ENCODE measurements around the gene CNPY1. TPM values are rescaled to one million over a fixed set of nuclear protein-coding genes. Genes with fewer than 3 reads are reported as not detected.
A peak's percentile ranks its signal among the peaks of the same experiment; 100 is the strongest.

CNPY1 gene
- total and polyA plus RNA-seq, 4 donors, result not detected

GRCh38 chr7:155531681-155532080 is 14.7 kb downstream of the CNPY1 start:
- WGBS, 2 donors, result 14 to 25% methylated on average over 9 of the region's 9 CpGs
- no peak for ATAC-seq (ENCODE audit: insufficient read depth, low FRiP score)

DNA sequence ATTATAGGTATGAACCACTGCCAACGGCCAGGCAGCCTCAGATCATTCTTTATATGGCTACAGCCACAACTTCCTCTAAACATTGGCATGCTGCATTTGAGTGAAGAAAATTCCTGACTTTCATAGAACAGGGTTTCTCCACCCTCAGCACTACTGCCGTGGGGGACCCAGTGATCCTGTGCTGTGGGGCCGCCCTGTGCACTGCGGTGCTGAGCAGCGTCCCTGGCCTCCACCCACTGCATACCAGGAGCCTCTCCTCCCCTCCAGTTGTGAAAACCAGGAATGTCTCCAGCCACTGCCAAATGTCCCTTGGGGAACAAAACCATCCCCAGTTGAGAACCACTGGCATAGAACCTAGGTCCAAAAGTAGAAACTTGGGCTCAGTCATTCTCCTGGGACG is 15.8 kb downstream of the CNPY1 start:
- Histone ChIP-seq H3K4me1 (ENCODE audit: control insufficient read depth in 5 of 5, insufficient read depth in 5 of 5, low read length in 5 of 5) (peaks cover 3 to 7% (median 4%) of the 10 kb centered on the region in 5 donors), H3K36me3 (ENCODE audit: control insufficient read depth in 4 of 4, insufficient read depth in 4 of 4, low read length in 4 of 4) (no peaks in the 10 kb centered on the region), H3K9me3 (ENCODE audit: control insufficient read depth in 4 of 4, insufficient read depth in 3 of 4, low read length in 3 of 4) (peaks cover 0 to 13% (median 0%) of the 10 kb centered on the region in 4 donors), H3K9ac (ENCODE audit: insufficient read depth in 1 of 2, low read length in 2 of 2) (no peak overlapping the region), H3K27me3 (ENCODE audit: control insufficient read depth in 3 of 3, insufficient read depth in 3 of 3, low read length in 2 of 3) (peaks cover 0 to 69% (median 46%) of the 10 kb centered on the region in 3 donors), H3K4me3 (no peak overlapping the region), H3K27ac (ENCODE audit: low read depth in 1 of 2, low read length in 1 of 2) (no peak overlapping the region)
- ATAC-seq (ENCODE audit: insufficient read depth, low FRiP score), result no peak
- WGBS, 2 donors, result 63 to 67% methylated on average over 6 of the region's 6 CpGs
- no peak for DNase-seq
- TF ChIP-seq, protein P1, sequence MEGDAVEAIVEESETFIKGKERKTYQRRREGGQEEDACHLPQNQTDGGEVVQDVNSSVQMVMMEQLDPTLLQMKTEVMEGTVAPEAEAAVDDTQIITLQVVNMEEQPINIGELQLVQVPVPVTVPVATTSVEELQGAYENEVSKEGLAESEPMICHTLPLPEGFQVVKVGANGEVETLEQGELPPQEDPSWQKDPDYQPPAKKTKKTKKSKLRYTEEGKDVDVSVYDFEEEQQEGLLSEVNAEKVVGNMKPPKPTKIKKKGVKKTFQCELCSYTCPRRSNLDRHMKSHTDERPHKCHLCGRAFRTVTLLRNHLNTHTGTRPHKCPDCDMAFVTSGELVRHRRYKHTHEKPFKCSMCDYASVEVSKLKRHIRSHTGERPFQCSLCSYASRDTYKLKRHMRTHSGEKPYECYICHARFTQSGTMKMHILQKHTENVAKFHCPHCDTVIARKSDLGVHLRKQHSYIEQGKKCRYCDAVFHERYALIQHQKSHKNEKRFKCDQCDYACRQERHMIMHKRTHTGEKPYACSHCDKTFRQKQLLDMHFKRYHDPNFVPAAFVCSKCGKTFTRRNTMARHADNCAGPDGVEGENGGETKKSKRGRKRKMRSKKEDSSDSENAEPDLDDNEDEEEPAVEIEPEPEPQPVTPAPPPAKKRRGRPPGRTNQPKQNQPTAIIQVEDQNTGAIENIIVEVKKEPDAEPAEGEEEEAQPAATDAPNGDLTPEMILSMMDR (IDR thresholded peaks at IDR 0.05; ENCODE audit: control extremely low read depth, extremely low read depth), result no peak

More at GRCh38 chr7:155531681-155532080, 14.7 kb downstream of the CNPY1 start:
- TF ChIP-seq, protein P1 (IDR thresholded peaks at IDR 0.05; ENCODE audit: control extremely low read depth, extremely low read depth), result no peak
- H3K9ac ChIP-seq (ENCODE audit: insufficient read depth in 1 of 2, low read length in 2 of 2), result no peak overlapping the region
- H3K4me3 ChIP-seq, result no peak overlapping the region
- H3K4me1 ChIP-seq (ENCODE audit: control insufficient read depth in 5 of 5, insufficient read depth in 5 of 5, low read length in 5 of 5), result peaks cover 3 to 7% (median 4%) of the 10 kb centered on the region in 5 donors
- H3K27me3 ChIP-seq (ENCODE audit: control insufficient read depth in 3 of 3, insufficient read depth in 3 of 3, low read length in 2 of 3), result peaks cover 7 to 72% (median 46%) of the 10 kb centered on the region in 3 donors
- peaks cover 0 to 20% (median 0%) of the 10 kb centered on the region in 4 donors for H3K9me3 ChIP-seq (ENCODE audit: control insufficient read depth in 4 of 4, insufficient read depth in 3 of 4, low read length in 3 of 4)
- no peaks in the 10 kb centered on the region for H3K36me3 ChIP-seq (ENCODE audit: control insufficient read depth in 4 of 4, insufficient read depth in 4 of 4, low read length in 4 of 4)
- no peak overlapping the region for H3K27ac ChIP-seq (ENCODE audit: low read depth in 1 of 2, low read length in 1 of 2)
- peak; percentile 16 to 33 (median 24) for DNase-seq

GRCh38 chr7:155529845-155530244 is 16.5 kb downstream of the CNPY1 start:
- no peak overlapping the region for H3K4me3 ChIP-seq
- ATAC-seq (ENCODE audit: insufficient read depth, low FRiP score), result no peak
- DNase-seq, result no peak
- peaks cover 3 to 7% (median 4%) of the 10 kb centered on the region in 5 donors for H3K4me1 ChIP-seq (ENCODE audit: control insufficient read depth in 5 of 5, insufficient read depth in 5 of 5, low read length in 5 of 5)
- peaks cover 0 to 71% (median 46%) of the 10 kb centered on the region in 3 donors for H3K27me3 ChIP-seq (ENCODE audit: control insufficient read depth in 3 of 3, insufficient read depth in 3 of 3, low read length in 2 of 3)
- WGBS, 2 donors, result 86 to 91% methylated on average over 11 of the region's 11 CpGs
- H3K27ac ChIP-seq (ENCODE audit: low read depth in 1 of 2, low read length in 1 of 2), result no peak overlapping the region
- H3K9me3 ChIP-seq (ENCODE audit: control insufficient read depth in 4 of 4, insufficient read depth in 3 of 4, low read length in 3 of 4), result peaks cover 0 to 13% (median 0%) of the 10 kb centered on the region in 4 donors
- H3K36me3 ChIP-seq (ENCODE audit: control insufficient read depth in 4 of 4, insufficient read depth in 4 of 4, low read length in 4 of 4), result no peaks in the 10 kb centered on the region
- TF ChIP-seq, protein P1 (IDR thresholded peaks at IDR 0.05; ENCODE audit: control extremely low read depth, extremely low read depth), result no peak
- H3K9ac ChIP-seq (ENCODE audit: insufficient read depth in 1 of 2, low read length in 2 of 2), result no peak overlapping the region

DNA sequence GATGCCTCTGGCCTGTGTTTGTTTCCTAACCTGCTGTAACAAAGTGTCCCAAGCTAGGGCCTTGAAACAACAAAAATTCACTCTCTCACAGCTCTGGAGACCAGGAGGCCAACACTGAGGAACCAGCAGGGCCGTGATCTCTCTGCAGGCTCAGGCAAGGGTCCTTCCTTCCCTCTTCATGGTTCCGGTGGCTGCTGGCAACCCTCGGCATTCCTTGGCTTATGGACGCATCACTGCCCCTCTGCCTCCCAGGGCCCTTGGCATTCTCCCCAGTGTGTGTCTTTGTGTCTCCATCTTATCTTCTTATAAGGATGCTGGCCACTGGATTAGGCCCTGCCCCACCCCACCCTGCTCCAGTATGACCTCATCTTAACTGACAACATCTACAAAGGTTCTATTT is 17.0 kb downstream of the CNPY1 start:
- TF ChIP-seq, protein P1 (IDR thresholded peaks at IDR 0.05; ENCODE audit: control extremely low read depth, extremely low read depth), result no peak
- no peak overlapping the region for H3K4me3 ChIP-seq
- no peak for ATAC-seq (ENCODE audit: insufficient read depth, low FRiP score)
- H3K9me3 ChIP-seq (ENCODE audit: control insufficient read depth in 4 of 4, insufficient read depth in 3 of 4, low read length in 3 of 4), result peaks cover 0 to 10% (median 0%) of the 10 kb centered on the region in 4 donors
- 90 to 93% methylated on average over 4 of the region's 4 CpGs for WGBS, 2 donors
- H3K27ac ChIP-seq (ENCODE audit: low read depth in 1 of 2, low read length in 1 of 2), result no peak overlapping the region
- peaks cover 0 to 69% (median 44%) of the 10 kb centered on the region in 3 donors for H3K27me3 ChIP-seq (ENCODE audit: control insufficient read depth in 3 of 3, insufficient read depth in 3 of 3, low read length in 2 of 3)
- H3K36me3 ChIP-seq (ENCODE audit: control insufficient read depth in 4 of 4, insufficient read depth in 4 of 4, low read length in 4 of 4), result no peaks in the 10 kb centered on the region
- peaks cover 3 to 7% (median 4%) of the 10 kb centered on the region in 5 donors for H3K4me1 ChIP-seq (ENCODE audit: control insufficient read depth in 5 of 5, insufficient read depth in 5 of 5, low read length in 5 of 5)
- H3K9ac ChIP-seq (ENCODE audit: insufficient read depth in 1 of 2, low read length in 2 of 2), result no peak overlapping the region
- no peak for DNase-seq
